Activated CD4-positive, alpha-beta T cell treated with anti-CD3 and anti-CD28 coated beads, Interleukin-2, amount 50 U/mL, for 1 hour (primary cell): ENCODE results near the gene LNX1.

Source experiments
- DNase-seq: peaks from one replicate; pipeline ENCODE4 v3.0.0-alpha.2; 2020

Gene LNX1

GRCh38 chr4:53591372-53591892 lies at the start of gene LNX1:
Gene LNX1, minus strand, starts transcription at chr4:53591486. Its CDS starts 17,484 bp downstream, at chr4:53574002.
- DNase-seq: no peak

DNA sequence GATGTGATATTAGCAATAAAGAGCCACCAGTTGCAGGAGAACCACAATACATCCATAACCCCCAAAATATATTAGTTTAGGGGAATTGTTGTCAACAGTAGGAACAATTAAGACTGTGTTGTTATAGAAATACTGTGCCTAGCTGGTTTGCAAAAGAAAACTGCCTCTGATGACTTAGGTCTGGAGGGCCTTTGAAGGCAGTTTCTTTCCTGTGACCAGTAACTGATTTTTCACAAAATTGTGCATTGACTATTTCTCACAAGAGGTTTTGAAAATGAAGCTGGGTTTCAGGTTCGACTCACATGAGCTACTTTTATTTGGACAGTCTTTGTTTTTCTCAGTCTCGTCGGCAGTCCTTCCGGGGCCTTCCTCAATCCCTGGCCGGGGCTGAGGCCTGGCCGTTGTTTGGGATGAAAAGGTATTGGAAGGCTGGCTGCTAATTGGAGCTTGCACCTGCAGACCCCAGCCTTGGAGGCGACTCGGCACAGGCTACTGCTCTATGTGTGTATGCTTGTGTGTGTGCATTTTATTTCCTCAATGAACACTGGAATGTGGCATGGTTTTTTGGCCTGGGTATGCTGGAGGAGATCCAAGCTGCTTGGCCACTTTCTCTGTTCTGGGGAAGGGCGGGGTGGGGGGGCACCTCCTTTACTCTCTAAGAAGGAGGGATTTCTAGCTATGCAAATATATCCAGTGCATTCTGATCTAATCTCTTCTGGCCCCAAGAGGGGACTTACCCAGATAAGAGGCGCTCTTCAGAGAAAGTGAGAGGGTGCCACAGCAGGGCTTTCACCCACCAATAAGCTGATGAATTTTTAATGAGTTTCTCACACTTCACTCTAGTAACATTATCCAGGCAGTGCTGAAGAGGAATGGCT lies 49.5 kb upstream of the LNX1 start:
- no peak for DNase-seq

DNA sequence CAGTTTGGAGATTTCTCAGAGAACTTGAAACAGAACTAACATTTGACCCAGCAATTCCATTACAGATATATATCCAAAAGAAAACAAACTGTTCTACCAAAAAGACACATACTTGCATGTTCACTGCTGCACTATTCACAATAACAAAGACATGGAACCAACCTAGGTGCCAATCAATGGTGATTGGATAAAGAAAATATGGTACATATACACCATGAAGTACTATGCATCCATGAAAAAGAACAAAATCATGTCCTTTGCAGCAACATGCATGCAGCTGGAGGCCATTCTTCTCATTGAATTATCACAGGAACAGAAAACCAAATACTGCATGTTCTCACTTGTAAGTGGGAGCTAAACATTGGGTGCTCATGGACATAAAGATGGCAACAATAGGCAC lies 47.6 kb upstream of the LNX1 start:
- DNase-seq: no peak

DNA sequence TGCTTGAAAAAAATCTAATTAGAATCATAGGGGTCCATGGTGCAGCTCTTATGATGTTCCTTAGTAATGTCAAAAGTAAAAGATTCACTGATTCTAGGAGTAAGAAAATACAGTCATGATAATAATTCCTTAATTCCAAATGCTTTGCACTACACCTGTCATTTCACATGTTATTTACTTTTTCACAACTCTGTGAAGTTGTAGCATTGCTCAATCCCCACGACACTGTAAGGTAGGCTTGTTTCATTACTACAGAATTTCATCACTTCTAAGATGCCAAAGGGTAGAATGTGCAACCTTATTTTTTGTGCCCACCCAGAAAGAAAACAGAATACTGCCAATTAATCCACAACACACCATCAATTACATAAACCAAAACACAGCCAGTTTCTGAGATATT lies 46.1 kb upstream of the LNX1 start:
- no peak for DNase-seq

GRCh38 chr4:53635697-53636483 lies 44.6 kb upstream of the LNX1 start:
- DNase-seq: no peak

DNA sequence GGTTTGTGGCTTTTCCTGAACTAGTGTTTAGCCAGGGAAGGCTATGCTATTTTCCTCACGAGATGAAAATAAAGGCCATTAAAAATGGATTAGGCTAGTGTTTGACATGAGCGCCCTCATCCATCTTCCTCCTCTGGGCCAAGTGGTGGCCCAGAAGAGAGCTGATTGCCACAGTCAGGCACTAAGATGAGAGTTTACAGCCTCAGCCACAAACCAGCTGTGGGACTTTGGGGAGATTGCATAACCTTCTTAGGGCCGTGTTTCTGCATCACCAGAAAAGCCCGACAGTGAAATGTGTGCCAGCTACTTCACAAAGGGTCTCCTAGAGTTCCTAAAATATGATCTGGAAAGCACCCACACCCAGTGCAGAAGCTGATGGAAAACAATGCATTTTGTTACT lies 42.3 kb upstream of the LNX1 start:
- DNase-seq: no peak

- DNase-seq: no peak
These were observed 38.0 kb upstream of the LNX1 start for GRCh38 chr4:53629296-53629695.

DNA sequence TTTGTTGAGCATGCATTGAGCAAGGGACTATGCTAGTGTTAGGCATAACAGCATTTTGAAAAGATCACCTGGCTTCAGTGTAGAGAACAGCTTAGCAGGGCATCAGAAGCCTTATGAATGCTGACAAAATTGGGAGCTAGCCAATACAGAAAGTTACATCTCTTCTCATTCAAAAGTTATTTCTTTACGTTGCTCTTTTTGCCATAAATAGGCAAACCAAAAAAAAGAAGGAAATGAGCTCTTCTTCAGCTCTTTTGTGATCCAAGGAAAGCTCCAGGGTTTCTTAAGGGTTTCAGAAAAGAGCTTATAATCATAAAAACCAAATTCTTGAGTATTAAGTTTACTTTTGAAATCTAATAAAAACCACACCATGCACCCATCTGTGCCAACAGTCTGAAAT lies 35.2 kb upstream of the LNX1 start:
- DNase-seq: no peak

DNA sequence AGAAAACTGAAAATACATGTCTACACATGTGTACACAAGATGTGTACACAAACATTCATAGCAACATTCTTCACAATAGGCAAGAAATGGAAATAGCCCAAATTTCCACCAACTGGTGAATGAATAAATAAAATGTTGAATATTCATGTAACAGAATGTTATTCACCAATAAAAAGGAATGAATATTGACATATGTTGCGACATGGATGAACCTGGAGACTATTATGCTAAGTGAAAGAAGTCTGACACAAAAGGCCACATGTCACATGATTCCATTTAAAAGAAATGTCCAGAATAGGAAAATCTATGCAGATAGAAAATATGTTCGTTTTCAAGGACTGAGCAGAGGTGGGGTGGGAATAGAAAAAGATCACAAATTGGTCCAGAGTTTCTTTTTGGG lies 34.6 kb upstream of the LNX1 start:
- no peak for DNase-seq

DNA sequence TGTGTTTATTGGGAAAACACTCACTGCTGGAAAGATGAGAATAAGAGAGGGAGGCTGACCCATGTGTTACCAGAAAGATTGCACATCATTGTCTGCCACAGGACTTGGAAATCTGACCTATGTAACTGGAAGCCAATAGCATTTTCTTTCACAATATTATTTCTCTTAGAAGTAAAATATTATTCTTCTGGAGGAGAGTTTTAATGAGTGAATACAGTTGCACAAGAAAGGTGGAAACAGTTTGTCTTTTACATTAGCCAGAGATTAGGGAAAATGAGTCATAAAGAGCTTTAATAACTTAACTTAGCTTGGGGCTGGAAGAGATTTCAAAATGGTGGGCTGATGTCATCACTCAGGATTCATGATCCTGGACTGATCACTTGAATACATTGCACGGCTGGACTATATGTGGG lies 31.5 kb upstream of the LNX1 start:
- no peak for DNase-seq

GRCh38 chr4:53620956-53621355 lies 29.7 kb upstream of the LNX1 start:
- no peak for DNase-seq

DNA sequence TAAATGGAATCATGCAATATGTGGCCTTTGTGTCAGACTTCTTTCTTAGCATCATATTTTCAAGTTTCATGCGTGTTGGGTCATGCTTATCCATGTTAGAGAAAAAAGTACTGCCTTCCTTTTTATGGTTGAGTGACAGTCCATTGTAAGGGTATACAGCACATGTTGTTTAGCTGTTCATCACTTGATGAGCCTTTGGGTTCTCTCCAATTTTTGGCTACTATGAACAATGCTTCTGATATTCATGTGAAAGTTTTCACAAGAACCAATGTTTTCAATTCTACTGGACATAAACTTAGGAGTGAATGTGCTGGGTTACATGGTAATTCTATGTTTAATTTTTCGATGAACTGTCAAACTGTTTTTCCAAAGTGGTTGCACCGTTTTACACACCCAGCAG lies 28.1 kb upstream of the LNX1 start:
- DNase-seq: no peak

GRCh38 chr4:53618321-53618720 lies 27.0 kb upstream of the LNX1 start:
- no peak for DNase-seq

GRCh38 chr4:53617101-53617680 lies 25.9 kb upstream of the LNX1 start:
- no peak for DNase-seq

DNA sequence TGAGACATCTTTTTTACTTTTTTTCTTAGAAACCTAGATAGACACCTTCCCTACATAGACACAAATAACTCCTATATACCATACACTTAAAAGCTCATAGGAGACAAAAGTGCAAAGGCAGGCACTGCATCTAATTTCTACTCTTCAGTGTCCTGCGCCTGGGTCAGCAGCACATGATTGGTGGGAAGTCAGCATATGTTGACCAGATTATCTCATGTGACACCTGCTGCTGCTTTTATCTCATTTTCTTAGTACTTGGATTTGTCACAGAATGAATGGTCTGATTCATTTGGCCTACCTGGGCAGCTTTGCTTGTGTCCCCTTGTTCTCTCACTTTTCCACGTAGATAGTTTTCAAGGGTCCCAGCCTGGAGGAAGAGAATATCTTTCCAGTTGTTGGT lies 24.9 kb upstream of the LNX1 start:
- DNase-seq: no peak

DNA sequence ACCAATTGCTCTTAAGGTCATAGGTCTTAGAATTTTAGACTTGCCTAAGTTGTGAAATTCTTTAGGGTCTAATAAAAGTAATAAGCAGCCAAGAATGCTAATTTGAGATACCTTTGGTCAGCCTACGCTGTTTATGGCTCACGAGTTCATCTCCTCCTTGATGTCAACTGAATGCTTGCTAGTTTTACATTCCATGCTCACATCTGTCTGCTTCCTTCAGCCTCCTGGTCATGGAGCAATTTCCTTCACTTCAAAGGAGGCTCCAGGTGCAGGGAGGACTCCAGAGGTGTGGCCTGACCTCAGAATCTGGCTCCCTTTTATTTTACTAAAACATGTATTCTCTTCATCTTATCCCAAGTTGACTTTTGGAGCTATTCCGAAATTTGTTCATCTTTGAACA lies 23.3 kb upstream of the LNX1 start:
- DNase-seq: no peak

GRCh38 chr4:53613428-53613827 lies 22.1 kb upstream of the LNX1 start:
- no peak for DNase-seq

DNA sequence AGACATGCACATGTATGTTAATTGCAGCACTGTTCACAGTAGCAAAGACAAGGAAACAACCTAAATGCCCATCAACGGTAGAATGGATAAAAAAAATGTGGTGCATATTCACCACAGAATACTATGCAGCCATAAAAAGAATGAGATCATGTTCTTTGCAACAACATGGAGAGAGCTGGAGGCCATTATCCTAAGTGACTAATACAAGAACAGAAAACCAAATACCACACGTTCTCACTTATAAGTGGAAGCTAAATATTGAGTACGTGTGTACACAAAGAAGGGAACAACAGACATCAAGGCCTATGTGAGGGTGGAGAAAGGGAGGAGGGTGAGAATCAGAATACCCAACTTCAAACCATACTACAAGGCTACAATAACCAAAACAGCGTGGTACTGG lies 17.4 kb upstream of the LNX1 start:
- DNase-seq: no peak

DNA sequence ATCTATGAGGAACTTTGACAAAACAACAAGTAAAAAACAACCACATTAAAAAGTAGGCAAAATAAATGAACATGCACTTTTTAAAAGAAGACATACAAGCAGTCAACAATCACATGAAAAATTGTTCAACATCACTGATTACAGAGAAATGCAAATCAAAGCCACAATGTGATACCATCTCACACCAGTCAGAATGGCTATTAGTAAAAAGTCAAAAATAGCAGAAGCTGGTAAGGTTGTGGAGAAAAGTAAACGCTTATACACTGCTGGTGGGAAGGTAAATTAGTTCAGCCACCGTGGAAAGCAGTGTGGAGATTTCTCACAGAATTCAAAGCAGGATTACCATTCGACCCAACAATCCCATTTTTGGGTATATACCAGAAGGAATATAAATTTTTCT lies 17.0 kb upstream of the LNX1 start:
- DNase-seq: no peak

DNA sequence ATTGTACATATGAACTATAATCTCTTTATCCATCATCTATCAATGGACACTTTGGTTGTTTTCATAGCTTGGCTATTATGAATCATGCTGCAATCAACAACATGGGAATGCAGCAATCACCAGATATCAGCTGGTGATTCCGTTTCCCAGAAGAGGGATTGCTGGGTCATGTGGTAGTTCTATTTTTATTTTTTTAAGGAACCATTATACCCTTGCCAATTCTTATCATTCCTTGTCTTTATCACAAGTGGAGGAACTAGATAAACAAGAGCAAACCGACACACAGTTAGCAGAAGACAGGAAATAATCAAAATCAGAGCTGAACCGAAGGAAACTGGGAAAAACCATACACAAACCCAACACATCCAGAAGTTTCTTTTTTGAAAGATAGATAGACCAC lies 14.5 kb upstream of the LNX1 start:
- no peak for DNase-seq

DNA sequence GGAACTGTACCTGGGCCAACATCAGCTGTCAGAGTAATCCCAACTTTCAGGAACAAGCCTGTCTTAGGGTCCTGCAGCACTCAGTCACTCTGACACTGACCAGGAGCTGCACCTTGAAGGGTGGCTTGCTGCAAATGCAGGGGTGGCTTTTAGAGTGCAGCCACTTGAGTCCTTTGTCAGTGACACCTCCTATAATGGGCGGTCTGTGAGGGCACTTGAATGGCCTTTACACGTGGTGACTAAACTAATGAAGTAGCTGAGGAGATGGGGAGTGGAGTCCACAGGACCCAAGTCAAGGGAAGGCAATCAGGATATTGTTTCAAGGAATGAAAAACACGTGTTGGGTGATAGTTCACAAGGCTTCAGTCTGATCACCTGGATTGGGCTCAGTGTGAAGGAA lies 11.1 kb upstream of the LNX1 start:
- no peak for DNase-seq

GRCh38 chr4:53601251-53601764 lies 10.0 kb upstream of the LNX1 start:
- no peak for DNase-seq

DNA sequence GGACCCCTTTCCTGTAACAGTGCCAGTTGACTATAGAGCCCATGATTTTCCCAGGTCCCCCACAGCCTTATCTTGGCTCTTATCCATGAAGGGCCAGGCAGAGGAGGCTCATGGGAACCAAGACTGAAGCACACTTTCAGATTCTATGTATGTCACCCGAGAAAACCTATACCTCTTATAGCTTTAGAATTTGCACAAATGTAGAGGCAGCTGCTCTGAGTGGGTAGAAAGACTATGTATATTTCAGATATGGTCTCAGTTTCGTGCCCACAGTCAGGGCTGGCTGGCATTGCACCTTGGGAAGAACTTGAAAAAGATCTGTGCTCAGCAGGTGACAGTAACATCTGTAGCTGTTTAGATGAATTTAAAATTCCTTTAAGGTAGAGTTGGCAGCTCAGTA lies 8.3 kb upstream of the LNX1 start:
- DNase-seq: no peak

DNA sequence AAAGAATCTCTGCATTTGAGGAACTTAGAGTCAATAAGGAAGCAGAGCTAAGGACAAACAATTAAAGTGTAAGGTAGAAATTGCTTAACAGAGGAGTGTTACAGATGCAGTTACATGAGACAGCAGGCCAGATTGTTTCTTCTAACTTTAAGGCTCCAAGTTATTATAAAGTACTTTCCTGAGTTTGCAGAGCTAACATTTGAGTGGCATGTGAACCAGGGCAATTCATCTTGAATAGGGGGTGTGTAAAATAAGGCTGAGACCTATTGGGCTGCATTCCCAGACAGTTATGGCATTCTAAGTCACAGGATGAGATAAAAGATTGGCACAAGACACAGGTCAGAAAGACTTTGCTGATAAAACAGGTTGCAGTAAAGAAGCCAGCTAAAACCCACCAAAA lies 7.6 kb upstream of the LNX1 start:
- no peak for DNase-seq
